ENCODE measurements around the gene TTC23.

The TTC23 gene

GRCh38 chr15:99167640-99168039 is 81.7 kb downstream of the TTC23 start:
- in situ Hi-C loops (cut with MboI; ENCODE audit: low sequenced_read_pairs): no loop called here

- in situ Hi-C loops (cut with MboI; ENCODE audit: low sequenced_read_pairs): no loop called here
Observed at GRCh38 chr15:99167201-99167600, 82.2 kb downstream of the TTC23 start.

GRCh38 chr15:99165956-99166689 is 83.3 kb downstream of the TTC23 start:
- in situ Hi-C loops (cut with MboI; ENCODE audit: low sequenced_read_pairs): no loop called here

GRCh38 chr15:99165020-99165790 is 84.2 kb downstream of the TTC23 start:
- in situ Hi-C loops (cut with MboI; ENCODE audit: low sequenced_read_pairs): no loop called here

GRCh38 chr15:99164119-99164518 is 85.3 kb downstream of the TTC23 start:
- in situ Hi-C loops (cut with MboI; ENCODE audit: low sequenced_read_pairs): no loop called here

GRCh38 chr15:99163271-99164062 is 85.9 kb downstream of the TTC23 start:
- in situ Hi-C loops (cut with MboI; ENCODE audit: low sequenced_read_pairs): no loop called here

- in situ Hi-C loops (cut with MboI; ENCODE audit: low sequenced_read_pairs): no loop called here
Observed at GRCh38 chr15:99158626-99159412, 90.6 kb downstream of the TTC23 start.

- in situ Hi-C loops (cut with MboI; ENCODE audit: low sequenced_read_pairs): no loop called here
Observed at GRCh38 chr15:99157456-99157855, 91.9 kb downstream of the TTC23 start.

- in situ Hi-C loops (cut with MboI; ENCODE audit: low sequenced_read_pairs): no loop called here
Observed at GRCh38 chr15:99155961-99156443, 93.4 kb downstream of the TTC23 start.

- in situ Hi-C loops (cut with MboI; ENCODE audit: low sequenced_read_pairs): no loop called here
Observed at GRCh38 chr15:99154271-99154670, 95.1 kb downstream of the TTC23 start.

- in situ Hi-C loops (cut with MboI; ENCODE audit: low sequenced_read_pairs): no loop called here
Observed at GRCh38 chr15:99153026-99153535, 96.3 kb downstream of the TTC23 start.

- in situ Hi-C loops (cut with MboI; ENCODE audit: low sequenced_read_pairs): no loop called here
Observed at GRCh38 chr15:99151156-99151555, 98.2 kb downstream of the TTC23 start.

- in situ Hi-C loops (cut with MboI; ENCODE audit: low sequenced_read_pairs): no loop called here
Observed at GRCh38 chr15:99149366-99149765, 100.0 kb downstream of the TTC23 start.

GRCh38 chr15:99148851-99149276 is 100.5 kb downstream of the TTC23 start:
- in situ Hi-C loops (cut with MboI; ENCODE audit: low sequenced_read_pairs): no loop called here

- in situ Hi-C loops (cut with MboI; ENCODE audit: low sequenced_read_pairs): no loop called here
Observed at GRCh38 chr15:99146661-99147060, 102.7 kb downstream of the TTC23 start.

- in situ Hi-C loops (cut with MboI; ENCODE audit: low sequenced_read_pairs): no loop called here
Observed at GRCh38 chr15:99145778-99146177, 103.6 kb downstream of the TTC23 start.

- in situ Hi-C loops (cut with MboI; ENCODE audit: low sequenced_read_pairs): no loop called here
Observed at GRCh38 chr15:99145005-99145404, 104.4 kb downstream of the TTC23 start.

- in situ Hi-C loops (cut with MboI; ENCODE audit: low sequenced_read_pairs): no loop called here
Observed at GRCh38 chr15:99143655-99144610, 105.4 kb downstream of the TTC23 start.

GRCh38 chr15:99143242-99143641 is 106.1 kb downstream of the TTC23 start:
- in situ Hi-C loops (cut with MboI; ENCODE audit: low sequenced_read_pairs): no loop called here
